ENCODE data around the gene CNIH3.

GRCh38 chr1:224783006-224783651, 167.0 kb downstream of the CNIH3 start:
- TF ChIP-seq CTCF (IDR thresholded peaks at IDR 0.05) (no peak), EZH2 (IDR thresholded peaks at IDR 0.05; ENCODE audit: borderline replicate concordance, insufficient read depth, low read depth, low read length, poor library complexity, severe bottlenecking) (no peak)

All from B cell (primary cell).